ENCODE measurements around the gene ZNF511.
A peak's percentile ranks its signal among the peaks of the same experiment; 100 is the strongest.

ZNF511 gene

DNA sequence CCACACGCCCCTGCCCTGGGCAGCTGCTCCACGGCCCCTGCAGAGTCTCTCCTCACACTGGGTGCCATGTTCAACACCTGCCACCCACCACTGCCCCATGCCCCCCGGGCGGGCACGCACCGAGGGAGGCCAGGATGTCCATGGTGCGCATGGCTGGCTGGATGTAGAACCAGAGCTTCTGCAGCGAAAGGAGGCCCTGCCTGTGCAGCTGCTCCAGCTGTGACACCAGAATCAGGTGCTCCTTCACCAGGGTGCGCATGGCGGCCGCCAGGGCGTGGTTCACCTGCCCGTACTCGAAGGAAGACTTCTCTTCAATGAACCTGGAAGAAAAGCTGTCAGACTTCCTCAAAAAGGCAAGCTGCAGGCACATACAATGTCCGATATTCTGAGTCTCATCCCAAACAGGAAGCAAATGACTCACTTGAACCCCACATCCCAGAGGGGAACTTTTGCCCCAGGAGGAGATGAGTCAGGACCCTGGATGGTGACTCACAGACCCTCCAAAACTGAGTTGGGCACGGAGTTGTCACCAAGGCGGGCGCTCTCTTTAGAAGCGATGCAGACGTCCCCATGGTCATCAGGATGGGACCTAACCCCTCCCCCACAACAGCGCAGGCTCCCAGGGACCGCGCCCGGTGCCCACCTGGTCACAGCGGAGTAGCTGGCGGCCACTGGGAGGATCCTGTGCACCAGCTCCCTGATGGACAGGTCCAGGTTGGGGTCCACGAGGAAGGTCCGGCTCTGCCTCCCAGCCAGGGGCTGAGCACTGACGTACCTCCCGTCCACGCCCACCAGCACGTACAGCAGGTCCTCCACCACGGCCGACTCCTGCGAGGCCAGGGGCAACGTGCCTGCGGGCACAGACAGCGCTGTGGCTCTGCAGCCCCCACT, 15.6 kb upstream of the ZNF511 start:
- no peak for DNase-seq (ENCODE audit: low spot score)

DNA sequence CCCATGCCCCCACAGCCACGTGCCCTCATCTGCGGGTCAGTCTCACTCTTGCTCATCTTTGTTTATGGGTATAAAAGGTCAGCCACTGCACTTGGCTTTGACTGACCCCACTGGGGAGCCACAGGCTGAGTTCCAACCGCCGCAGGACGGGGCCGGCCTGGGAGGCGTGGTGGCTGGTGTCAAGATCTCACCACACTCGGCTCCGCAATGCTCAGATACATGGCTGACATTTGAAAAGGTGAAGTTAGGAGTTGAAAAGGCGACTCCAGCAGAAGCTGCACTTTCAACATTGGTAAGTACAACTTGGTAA, 14.9 kb upstream of the ZNF511 start:
- DNase-seq (ENCODE audit: low spot score), result no peak

DNA sequence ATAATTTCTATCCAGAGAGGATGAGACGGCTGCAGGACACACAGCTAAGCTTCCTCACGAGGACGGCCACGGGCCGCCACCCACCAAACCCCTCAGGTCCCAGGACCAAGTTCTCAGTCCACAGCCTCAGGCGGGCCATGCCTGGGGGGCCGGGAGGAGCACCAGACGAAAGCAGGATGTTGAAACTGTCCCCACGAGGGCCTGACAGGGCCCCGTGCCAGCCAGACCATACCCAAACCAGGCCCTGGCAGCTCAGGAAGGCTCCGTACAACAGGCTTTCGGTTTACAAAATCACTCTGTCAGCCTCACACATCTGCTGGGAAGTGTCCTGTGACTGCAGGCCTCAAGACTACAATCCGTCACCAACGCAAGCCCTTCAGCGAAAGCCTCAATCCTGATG, 14.5 kb upstream of the ZNF511 start:
- DNase-seq (ENCODE audit: low spot score), result no peak

DNA sequence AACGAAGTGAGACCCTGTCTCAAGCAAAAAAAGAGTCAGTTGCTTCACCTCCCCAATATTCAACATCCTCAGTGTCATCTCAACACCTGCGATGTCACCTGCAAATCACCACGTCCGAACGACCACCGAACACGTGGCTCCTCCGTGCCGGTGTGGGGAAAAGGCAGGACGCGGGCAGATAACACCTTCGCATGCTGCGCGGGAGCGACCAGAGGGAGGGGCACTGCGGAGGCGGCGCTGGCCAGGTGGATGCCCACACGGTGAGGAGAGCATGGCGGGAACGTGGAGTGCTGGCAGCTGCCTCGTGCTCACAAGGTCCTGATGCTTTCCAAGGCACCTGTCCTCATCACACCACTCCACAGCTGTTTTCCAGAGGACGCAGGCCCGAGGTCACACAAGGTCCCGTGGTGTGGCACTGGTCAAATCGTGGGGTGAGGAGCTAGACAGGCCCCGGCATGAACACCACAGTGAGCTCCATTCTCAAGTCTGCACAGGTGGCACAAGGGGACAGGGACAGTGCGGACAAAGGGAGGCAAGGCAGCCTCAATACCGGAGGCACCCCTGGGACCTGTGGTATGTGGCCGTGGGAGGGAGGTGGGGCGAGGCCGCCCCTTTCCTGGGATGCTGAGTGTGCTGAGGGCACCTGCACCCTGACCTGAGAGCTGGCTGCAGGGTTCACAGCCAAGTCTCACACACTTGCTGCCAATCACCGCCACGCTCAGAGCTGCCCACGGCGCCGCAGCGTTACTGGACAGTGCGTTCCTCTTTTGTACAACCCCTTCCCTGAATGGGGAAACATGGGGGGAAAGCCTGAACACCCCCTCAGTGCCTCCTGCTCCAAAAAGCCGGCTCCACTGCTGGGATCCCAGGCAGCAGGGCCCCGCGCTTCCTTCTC, 13.0 kb upstream of the ZNF511 start:
- no peak for DNase-seq (ENCODE audit: low spot score)

DNA sequence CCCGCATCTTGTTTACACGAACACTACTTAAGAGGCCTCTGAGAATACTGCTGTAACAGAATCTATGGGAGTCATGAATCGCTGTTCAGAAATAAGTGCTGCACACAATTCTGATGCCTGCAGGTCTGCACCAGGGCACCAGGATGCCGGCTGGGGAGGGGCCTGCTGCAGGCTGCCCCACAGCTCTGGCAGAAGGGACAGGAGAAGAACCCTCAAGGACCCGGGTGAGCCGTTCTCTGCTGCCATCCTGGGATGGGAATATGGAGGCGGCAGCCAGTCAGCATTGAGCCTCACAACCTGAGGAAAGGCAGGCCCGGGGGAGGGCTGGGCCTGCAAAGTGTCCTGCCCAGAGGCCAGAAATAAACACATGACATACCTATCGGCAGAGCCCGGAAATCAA, 11.2 kb upstream of the ZNF511 start:
- no peak for DNase-seq (ENCODE audit: low spot score)

DNA sequence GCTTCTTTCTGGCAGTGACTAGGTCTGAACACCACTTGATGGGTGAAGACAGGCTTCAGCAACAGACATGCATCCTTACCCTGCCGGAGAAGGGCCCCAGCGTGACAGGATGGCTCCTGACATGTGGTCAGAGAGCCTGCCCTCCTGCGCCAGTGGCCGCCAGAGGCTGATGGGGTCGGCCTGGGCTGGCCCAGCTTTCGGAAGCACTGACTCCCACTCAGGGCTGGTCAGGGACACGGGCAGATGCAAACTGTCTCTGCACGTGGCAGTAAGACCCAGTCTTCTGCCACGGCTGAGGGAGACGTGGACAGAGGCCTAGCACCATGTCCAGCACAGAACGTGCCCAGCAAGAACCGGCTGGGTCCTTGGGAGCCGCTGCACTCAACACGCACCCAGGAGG, 10.2 kb upstream of the ZNF511 start:
- DNase-seq (ENCODE audit: low spot score), result no peak

DNA sequence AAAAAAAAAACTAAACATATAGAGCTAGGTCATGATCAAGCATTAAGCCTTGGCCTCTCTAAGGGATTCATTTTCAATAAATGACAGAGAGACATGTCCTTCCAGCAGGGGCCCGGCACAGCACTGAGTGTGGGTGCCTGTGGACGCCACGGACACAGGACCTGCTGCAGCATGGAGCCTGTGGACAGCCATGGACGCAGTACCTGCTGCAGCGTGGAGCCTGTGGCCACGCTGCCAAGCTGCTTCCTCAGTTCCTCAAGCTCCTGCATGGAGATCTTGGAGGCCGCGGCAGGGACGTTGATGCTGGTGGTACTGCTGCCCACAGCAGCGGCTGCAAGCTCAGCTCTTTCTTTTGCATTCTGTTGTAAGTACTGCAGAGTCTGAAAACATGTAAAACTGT, 9.5 kb upstream of the ZNF511 start:
- DNase-seq (ENCODE audit: low spot score), result no peak

DNA sequence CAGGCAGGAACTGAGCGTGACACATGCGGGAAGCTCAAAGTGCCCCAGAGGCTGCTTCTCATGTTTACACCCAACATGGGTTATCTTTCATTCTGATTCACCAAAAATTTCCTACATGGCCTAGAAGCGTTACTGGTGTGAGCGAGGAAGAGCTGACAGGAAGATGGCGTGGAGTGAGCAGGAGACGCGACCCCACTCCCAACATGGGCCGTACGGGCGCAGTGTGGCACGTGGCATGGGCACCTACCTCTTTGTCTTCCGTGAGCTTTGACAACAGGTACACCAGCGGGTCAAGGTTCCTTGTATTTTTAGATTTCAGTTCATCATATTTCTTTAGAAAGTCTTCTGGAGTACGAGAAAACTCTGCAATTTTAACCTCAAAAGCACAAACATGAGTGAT, 9.0 kb upstream of the ZNF511 start:
- no peak for DNase-seq (ENCODE audit: low spot score)

DNA sequence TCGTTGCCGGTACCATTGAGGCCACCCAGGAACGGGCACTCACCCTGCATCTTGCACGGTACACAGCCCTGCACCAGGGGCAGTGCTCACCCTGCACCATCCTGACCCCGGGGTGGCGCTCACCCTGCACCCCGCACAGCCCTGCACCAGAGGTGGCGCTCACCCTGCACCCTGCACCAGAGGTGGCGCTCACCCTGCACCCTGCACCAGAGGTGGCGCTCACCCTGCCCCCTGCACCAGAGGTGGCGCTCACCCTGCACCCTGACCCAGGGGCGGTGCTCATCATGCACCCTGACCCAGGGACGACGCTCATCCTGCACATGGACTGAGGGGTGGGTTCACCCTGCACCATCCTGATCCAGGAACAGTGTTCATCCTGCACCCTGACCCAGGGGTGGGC, 6.5 kb upstream of the ZNF511 start:
- DNase-seq (ENCODE audit: low spot score), result no peak

DNA sequence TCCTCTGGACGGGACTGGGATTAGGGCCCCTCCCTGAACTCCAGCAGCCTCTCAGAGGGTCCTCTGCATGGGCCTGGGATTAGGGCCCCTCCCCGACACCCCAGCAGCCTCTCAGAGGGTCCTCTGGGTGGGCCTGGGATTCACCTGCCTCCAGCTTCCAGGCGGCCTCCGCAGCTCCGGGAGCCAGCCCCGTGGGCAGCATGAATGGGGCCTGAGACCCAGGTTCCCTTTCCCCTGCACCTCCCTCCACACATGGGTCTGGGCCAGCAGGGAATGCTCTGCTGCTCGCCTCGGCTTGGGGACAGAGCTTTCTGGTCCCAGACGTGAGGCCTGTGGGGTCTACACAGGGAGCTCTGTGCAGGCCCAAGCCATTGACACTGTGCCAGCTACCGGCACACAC, 5.5 kb upstream of the ZNF511 start:
- no peak for DNase-seq (ENCODE audit: low spot score)

DNA sequence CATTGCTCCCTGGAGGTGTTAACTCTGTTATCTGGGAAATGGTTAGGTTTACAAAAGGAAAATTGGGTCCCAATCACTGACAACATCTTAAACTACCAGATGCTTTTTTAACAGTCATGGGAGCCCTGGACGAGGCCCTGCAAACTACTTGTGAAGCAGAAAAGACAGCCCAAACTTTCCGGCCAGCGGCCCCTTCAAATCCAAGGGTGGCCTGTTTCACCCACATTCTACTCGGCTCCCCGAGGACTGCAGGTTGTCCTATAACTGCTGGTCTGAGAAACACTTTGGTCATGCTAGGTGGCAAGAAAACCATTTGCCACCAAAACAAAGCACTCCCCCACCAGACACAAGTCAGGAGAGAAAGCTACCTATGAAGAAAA, 2.6 kb upstream of the ZNF511 start:
- no peak for DNase-seq (ENCODE audit: low spot score)

DNA sequence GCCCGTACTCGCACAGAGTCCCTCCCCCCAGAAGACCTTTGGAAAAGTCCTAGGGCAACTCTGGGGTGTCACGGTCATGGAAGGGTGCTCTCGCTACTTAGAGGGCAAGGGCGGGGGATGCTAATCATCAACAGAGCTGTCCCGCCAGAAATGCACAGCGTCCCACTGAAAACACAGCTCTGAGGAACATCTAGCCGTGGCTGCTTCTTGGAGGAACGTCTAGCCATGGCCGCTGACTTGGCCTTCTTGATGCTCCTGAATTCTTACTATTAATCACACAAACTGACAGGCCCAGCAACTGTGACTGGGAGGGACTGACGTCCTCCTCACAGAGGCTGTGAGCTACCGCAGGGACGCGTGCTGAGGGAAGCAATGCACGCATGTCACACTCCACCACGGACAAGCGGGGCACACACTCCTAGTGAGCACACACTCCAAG, 1.8 kb upstream of the ZNF511 start:
- DNase-seq (ENCODE audit: low spot score), result no peak

DNA sequence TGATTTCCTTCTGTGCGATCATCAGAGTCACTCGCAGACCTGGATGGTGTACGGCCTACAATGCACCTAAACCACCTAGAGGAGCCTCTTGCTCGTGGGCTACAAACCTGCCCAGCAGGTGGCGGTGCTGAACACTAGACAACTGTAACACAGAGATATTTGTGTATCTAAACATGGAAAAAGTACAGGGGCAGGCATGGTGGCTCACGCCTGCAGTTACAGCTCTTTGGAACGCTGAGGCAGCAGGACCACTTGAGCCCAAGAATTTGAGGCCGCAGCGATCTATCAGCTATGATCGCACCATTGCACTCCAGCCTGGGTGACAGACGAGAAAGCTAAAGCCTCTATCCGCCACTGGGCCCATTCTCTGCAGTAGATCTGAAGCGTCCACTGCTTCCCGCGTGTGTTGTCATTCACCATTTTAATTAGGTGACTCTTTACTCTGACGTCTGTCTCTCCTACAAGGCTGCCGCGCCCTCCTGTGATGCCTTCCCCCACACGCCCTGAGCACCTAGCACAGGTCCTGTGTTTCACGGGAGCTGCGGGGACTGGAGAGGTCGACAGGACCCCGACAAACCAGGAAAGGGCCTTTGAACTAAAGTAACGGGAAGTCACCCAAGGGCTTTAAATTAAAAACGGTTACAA, 816 bp upstream of the ZNF511 start:
- DNase-seq (ENCODE audit: low spot score), result peak; percentile 56

DNA sequence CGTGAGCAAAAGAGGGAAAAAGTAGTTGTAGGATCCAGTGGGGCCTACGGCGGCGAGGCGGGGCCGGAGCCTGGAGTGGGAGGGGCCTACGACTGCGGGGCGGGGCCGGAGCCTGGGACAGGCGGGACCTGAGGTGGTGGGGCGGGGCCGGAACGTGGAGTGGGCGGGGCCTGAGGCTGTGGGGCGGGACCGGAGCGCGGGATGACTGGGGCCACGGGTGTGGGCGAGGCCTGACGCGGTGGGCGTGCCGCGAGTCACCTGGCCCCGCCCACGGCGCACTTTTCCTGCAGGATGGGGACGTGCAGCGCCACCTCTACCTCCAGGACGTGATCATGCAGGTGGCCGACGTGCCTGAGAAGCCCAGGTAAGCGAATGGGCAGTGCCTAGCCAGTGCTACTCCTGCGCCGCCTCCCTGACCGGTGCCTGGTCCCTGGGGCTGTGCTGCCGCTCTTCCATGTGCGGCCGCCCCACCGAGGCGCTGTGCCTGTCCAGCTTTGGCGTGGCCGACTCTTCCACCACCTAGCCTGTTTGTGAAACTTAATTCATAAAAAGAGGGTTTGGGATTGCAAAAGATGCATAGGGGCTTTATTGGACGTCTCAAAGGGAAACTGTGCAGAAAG, 496 bp downstream of the ZNF511 start:
- DNase-seq (ENCODE audit: low spot score), result peak; percentile 93

DNA sequence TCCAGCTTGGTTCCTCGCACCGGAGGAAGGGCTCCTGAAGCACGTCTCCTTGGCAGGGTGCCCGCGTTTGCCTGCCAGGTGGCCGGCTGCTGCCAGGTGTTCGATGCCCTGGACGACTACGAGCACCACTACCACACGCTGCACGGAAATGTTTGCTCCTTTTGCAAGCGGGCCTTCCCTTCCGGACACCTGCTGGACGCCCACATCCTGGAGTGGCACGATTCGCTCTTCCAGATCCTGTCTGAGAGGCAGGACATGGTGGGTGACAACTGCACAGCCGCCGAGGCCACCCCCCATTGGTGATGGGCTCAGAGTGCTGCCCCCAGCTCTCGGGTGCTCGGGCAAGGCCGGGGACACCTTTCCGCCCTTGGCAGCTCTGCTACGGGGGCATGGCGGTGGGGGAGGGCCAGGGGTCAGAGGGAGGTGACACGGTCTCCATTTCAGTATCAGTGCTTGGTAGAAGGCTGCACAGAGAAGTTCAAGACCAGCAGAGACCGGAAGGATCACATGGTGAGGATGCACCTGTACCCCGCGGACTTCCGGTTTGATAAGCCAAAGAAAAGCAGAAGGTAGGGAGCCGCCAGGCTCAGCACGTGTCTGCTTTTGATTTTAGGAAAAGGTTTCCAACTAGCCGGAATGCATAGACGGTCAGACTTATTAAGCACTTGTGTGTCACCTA, 1.1 kb downstream of the ZNF511 start:
- DNase-seq (ENCODE audit: low spot score), result no peak

DNA sequence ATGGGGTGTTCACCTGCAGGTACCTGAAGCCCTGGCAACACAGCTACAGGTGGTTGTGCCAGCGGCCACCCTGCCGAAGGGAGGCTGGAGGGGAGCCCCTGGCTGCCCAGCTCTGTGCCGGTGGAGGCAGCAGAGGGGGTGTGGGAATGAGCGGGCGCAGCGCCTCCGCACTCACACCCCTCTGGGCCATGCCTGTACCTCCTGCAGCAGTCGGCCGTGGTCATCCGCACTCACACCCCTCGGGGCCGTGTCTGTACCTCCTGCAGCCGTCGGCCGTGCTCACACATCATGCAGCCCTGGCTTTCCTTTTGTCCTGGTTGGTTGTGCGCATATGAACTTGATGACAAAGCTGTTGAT, 1.7 kb downstream of the ZNF511 start:
- DNase-seq (ENCODE audit: low spot score), result no peak

DNA sequence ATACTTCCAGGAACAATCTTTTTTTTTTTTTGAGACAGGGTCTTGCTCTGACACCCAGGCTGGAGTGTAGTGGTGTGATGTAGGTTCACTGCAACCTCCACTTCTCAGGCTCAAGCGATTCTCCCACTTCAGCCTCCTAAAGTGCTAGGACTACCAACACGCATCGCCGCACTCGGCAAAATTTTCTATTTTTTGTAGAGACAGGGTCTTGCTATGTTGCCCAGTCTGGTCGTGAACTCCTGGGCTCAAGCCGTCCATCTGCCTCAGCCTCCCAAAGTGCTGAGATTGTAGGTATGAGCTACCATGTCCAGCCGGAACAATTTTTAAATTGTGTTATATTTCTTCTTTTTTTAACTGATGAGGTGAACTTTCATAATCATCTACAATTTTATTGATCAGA, 2.1 kb downstream of the ZNF511 start:
- no peak for DNase-seq (ENCODE audit: low spot score)

DNA sequence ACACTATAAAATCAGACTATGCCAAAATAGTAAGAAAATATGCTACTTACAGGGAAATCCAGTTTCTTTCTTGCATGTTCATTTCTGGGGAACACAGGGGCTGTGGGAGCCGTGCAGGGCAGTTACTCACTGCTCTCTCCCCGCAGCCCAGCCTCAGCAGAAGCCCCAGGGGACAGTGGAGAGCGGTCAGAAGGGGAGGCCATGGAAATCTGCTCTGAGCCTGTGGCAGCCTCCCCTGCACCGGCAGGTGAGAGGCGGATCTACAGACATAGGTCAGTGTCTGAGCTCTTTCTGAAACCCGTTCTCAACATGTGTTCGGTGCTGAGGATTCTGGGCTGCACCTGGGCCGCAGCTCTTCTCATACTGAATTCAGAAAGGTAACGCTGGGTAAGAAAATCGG, 2.9 kb downstream of the ZNF511 start:
- no peak for DNase-seq (ENCODE audit: low spot score)

DNA sequence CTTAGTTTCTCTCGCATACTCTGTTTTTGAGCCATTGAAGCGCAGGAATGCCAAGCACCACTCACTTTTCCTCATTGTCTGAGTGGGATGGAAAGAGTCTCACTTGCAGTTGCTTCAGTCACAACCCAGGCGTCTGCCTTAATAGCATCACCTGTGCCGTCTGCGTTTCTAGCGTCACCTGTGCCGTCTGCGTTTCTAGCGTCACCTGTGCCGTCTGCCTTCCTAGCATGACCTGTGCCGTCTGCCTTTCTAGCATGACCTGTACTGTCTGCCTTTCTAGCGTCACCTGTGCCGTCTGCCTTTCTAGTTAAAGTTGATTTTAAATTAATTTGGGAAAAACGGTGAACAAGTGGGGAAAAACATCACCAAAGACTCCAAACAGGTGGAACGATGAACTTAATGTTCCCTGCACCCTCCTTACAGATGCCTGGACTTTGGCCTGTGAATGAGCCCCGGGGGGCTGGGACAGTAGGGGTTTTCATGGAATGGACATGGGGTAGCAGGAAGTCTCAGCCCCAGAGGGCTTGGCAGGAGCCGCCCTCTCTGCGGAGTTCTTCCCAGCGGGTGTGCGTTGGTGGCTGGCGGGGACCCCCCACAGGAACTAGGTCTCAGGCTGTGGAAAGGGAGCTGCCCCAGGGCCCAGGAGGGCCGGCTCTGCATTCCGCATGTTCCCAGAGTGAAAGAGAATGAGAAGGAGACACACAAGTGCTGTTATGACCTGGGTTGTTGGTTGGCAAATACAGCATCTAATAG, 3.5 kb downstream of the ZNF511 start:
- DNase-seq (ENCODE audit: low spot score), result no peak

DNA sequence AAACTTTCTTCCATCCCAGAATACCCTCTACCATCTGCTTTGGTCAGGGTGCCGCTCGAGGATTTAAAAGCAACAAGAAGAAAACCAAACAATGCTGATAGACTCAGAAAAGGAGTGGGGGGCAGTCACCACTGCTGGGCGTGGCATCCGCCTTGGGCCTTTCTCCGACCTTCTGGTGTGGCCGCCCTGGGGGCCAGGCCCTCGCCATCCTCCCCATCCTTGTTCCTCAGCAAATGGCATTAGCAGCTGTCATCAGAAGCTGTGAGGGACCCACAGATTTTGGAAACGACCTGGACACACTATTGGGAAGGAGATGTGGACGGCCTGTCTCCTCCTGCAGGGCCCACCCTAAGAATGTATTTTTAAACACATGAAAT, 4.0 kb downstream of the ZNF511 start:
- DNase-seq (ENCODE audit: low spot score), result no peak

DNA sequence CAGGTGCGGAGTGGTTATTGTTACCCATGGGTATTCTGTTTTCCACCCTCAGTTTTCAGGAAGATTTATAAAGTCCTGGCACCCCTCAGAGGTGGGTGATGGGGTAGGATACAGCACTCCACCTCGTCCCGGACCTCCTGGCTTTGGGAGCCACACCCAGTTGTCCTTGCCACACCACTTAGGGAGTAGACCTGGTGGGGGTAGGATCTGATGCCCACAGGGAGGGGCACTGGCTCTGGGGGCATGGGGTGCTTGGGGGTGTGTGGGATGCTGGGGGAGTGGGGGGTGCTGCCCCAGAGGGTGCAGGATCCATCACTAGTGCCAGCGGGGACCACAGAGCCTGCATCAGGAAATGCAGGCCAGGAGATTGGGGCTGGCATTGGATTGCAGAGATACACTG, 4.5 kb downstream of the ZNF511 start:
- DNase-seq (ENCODE audit: low spot score), result no peak
